Osteocyte (in vitro differentiated cells): ENCODE measurements around the gene ALOX5AP. TPM values are rescaled to one million over a fixed set of nuclear protein-coding genes. Genes with fewer than 3 reads are reported as not detected.

Experiments
- DNase-seq: peaks from one replicate; pipeline ENCODE4 v3.0.0; 2021; ENCODE audit warnings: mixed read lengths; ENCODE audit not compliant: unreplicated experiment; ENCODE audit errors: extremely low spot score
- H3K27ac Mint-ChIP-seq: one replicate; pipeline ENCODE4 v1.8.0; 2021; ENCODE audit warnings: mild to moderate bottlenecking, mixed read lengths; ENCODE audit not compliant: unreplicated experiment
- H3K27me3 Mint-ChIP-seq: one replicate; pipeline ENCODE4 v1.8.0; 2021; ENCODE audit warnings: mixed read lengths; ENCODE audit not compliant: unreplicated experiment
- H3K36me3 Mint-ChIP-seq: one replicate; pipeline ENCODE4 v1.8.0; 2021; ENCODE audit warnings: mixed read lengths; ENCODE audit not compliant: unreplicated experiment
- H3K4me1 Mint-ChIP-seq: one replicate; pipeline ENCODE4 v1.8.0; 2021; ENCODE audit warnings: mixed read lengths; ENCODE audit not compliant: unreplicated experiment
- H3K4me3 Mint-ChIP-seq: one replicate; pipeline ENCODE4 v1.8.0; 2021; ENCODE audit warnings: mild to moderate bottlenecking, moderate library complexity, mixed read lengths; ENCODE audit not compliant: unreplicated experiment
- H3K9me3 Mint-ChIP-seq: one replicate; pipeline ENCODE4 v1.8.0; 2021; ENCODE audit warnings: mixed read lengths; ENCODE audit not compliant: unreplicated experiment
- total RNA-seq: library from RNA; stranded (reverse); gene quantifications from 2 replicates; pipeline ENCODE4 v1.2.1, GENCODE V29; 2021
- TF ChIP-seq, protein P1 (sequence below): fragments of 200-600 bp; sonication (generic); IDR thresholded peaks from 2 replicates; pipeline ENCODE4 v1.5.0; 2021; ENCODE audit warnings: antibody characterized with exemption, mild to moderate bottlenecking, moderate library complexity

Gene ALOX5AP
- total RNA-seq, 1 donor from 2014 or later: not detected

DNA sequence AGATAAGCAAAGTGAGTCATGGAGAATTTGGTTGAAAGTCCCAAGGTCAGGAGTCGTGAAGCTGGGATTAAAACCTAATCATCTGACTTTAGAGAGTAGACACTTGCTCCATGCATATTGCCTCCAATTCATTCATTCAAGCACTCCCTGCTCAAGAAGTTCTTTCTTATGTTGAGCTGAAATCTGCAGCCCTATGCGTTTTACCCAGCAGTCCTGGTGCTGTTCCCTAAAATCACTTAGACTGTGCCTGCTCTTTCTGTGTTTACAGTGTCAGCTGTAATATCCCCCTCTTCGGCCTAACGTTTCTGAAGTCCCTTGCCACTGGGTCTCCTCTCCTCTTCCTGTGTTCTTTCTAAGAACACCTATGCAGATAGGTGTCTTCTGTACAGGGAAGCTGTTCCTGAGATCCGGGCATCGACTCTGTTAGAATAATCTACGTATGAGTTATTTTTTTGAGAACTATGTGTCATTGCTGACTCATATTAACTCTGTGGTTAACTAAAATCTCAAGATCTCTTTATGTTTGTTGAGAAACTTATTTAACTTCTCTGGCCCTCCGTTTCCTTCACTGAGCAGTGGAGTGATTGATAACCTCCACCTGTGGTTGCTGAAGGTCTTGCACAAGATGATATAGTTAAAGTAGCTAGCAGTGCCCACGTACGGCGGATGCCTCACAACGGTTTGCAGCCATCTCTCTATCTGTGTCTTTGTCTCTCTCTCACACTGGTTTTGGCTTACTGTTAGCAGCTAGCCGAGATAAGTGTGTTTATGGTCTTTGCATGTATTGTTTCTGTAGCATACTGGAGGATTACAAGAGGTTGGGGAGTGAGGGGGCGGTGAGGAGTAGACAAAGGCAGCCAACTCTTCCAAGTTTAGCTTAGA is 4.7 kb downstream of the ALOX5AP start:
- Mint-ChIP-seq H3K4me3 (no peak overlapping the region), H3K27ac (peak overlapping the region; percentile 29), H3K4me1 (peaks cover 33% of the 10 kb centered on the region), H3K36me3 (no peaks in the 10 kb centered on the region), H3K9me3 (no peaks in the 10 kb centered on the region), H3K27me3 (peaks cover 11% of the 10 kb centered on the region)
- no peak for DNase-seq
- TF ChIP-seq, protein P1, sequence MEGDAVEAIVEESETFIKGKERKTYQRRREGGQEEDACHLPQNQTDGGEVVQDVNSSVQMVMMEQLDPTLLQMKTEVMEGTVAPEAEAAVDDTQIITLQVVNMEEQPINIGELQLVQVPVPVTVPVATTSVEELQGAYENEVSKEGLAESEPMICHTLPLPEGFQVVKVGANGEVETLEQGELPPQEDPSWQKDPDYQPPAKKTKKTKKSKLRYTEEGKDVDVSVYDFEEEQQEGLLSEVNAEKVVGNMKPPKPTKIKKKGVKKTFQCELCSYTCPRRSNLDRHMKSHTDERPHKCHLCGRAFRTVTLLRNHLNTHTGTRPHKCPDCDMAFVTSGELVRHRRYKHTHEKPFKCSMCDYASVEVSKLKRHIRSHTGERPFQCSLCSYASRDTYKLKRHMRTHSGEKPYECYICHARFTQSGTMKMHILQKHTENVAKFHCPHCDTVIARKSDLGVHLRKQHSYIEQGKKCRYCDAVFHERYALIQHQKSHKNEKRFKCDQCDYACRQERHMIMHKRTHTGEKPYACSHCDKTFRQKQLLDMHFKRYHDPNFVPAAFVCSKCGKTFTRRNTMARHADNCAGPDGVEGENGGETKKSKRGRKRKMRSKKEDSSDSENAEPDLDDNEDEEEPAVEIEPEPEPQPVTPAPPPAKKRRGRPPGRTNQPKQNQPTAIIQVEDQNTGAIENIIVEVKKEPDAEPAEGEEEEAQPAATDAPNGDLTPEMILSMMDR: no peak

DNA sequence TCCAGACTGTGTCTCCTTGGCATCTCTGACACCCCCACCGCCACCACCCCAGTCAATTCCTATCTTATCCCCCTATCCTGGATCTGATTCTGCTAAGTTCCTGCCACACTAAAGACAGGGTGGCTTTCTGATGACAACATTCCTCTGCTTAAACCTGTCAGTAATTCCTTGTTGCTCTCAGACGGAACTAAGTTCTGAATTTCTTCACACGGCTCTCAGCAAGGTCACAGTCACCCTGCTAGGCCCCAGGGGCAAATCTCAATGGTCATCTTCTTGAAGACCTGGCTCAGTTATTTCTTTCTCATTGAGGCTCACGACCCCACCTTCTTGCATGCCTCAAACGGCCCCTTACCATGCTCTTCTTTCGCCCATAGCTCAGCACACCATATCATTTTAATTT is 7.6 kb downstream of the ALOX5AP start:
- Mint-ChIP-seq H3K27me3 (peaks cover 3% of the 10 kb centered on the region), H3K36me3 (no peaks in the 10 kb centered on the region), H3K9me3 (no peaks in the 10 kb centered on the region), H3K4me3 (no peak overlapping the region), H3K4me1 (peaks cover 52% of the 10 kb centered on the region), H3K27ac (peak overlapping the region; percentile 66)
- DNase-seq: no peak
- TF ChIP-seq, protein P1: no peak

DNA sequence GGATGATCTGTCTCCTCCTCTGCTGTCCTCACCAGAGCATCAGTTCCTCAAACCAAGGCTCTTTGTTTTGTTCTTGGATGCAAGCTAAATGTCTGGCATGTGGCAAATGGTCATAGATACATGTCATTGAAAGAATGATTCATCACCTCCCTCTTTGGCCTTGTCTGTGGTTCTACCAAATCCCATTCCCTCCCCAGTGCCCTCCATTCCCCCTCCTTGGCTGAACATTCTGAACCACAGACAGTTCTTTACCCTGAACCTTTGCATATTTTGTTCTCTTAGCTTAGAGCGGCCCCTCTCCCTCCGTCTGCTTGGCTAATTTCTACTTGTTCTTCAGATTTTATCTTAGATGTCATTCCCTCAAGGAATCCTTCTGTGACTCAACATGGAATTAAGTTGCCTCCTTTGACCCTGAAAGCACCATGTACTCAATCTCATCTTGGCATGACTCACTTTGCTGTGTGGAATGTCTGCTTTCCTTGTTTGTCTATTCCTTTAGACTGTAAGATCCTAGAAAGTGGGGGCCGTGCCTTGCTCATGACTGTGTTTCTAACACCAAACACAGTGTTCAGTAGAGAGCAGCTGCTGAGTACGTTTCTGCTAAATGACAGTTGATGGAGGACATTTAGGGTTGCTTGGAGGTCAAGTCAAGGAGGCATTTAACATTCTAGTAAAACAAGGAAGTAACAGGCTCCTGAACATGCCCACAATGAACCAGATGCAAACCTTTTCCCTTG is 8.1 kb downstream of the ALOX5AP start:
- no peak for DNase-seq
- peaks cover 52% of the 10 kb centered on the region for H3K4me1 Mint-ChIP-seq
- no peak overlapping the region for H3K4me3 Mint-ChIP-seq
- TF ChIP-seq, protein P1: no peak
- H3K9me3 Mint-ChIP-seq: no peaks in the 10 kb centered on the region
- no peaks in the 10 kb centered on the region for H3K36me3 Mint-ChIP-seq
- peak overlapping the region; percentile 66 for H3K27ac Mint-ChIP-seq
- no peaks in the 10 kb centered on the region for H3K27me3 Mint-ChIP-seq

DNA sequence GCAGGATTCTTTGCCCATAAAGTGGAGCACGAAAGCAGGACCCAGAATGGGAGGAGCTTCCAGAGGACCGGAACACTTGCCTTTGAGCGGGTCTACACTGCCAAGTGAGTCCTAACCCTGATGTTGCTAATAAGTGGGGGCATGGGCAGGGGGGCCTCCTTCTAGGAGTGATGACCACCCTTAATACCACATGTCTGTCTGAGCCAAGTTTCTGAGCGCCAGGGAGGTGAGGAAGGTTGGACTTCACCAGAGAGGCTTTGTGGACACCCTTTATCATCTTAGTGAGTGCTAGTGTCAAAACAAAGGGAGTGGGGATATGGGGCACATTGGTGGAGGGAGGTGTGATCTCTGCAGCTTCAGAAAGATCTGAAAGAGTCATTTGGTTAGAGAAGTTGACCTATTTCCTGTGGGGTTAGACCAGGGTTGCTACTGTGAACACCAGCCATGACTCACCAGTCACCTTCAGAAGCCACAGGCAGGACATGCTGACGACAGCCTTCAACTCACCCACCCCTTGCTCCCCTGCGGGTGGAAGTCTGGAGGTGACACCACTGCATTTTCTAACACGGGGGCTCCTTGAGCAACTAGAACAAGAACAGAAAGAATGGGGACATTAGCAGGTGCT is 8.8 kb downstream of the ALOX5AP start:
- Mint-ChIP-seq H3K4me1 (peaks cover 54% of the 10 kb centered on the region), H3K36me3 (no peaks in the 10 kb centered on the region)

More for the DNA sequence above, 8.8 kb downstream of the ALOX5AP start:
- TF ChIP-seq, protein P1: no peak
- DNase-seq: no peak
- Mint-ChIP-seq H3K27ac (peak overlapping the region; percentile 66), H3K27me3 (no peaks in the 10 kb centered on the region), H3K4me3 (no peak overlapping the region), H3K9me3 (no peaks in the 10 kb centered on the region)
